SK-N-DZ (cell line): ENCODE measurements around the gene ZFP14. TPM values are rescaled to one million over a fixed set of nuclear protein-coding genes. Genes with fewer than 3 reads are reported as not detected.

ENCODE experiments used
- DNase-seq: peaks from one replicate; pipeline ENCODE4 v3.0.0-alpha.2; 2015; ENCODE audit warnings: low spot score
- polyA plus RNA-seq, 2 experiments: library from polyadenylated mRNA; depleted of rRNA; stranded (reverse); fragments of >200 nt; gene quantifications; 2 replicates each; pipeline ENCODE4 v1.2.3, GENCODE V29; 2014

The ZFP14 gene
- polyA plus RNA-seq (2014; cell fraction: cytosol; rRNA removed) = 4.2 and 5.4 TPM in 2 replicates
- 2.8 and 6.2 TPM in 2 replicates for polyA plus RNA-seq (2014; cell fraction: nucleus; rRNA removed)

GRCh38 chr19:36378625-36379509, at the start of gene ZFP14:
TSS of gene ZFP14 (minus strand) at chr19:36379201. CDS start at chr19:36367892, 11,309 bp downstream.
- peak; percentile 93 for DNase-seq

- no peak for DNase-seq
Observed at GRCh38 chr19:36423925-36424324, 44.9 kb upstream of the ZFP14 start.

DNA sequence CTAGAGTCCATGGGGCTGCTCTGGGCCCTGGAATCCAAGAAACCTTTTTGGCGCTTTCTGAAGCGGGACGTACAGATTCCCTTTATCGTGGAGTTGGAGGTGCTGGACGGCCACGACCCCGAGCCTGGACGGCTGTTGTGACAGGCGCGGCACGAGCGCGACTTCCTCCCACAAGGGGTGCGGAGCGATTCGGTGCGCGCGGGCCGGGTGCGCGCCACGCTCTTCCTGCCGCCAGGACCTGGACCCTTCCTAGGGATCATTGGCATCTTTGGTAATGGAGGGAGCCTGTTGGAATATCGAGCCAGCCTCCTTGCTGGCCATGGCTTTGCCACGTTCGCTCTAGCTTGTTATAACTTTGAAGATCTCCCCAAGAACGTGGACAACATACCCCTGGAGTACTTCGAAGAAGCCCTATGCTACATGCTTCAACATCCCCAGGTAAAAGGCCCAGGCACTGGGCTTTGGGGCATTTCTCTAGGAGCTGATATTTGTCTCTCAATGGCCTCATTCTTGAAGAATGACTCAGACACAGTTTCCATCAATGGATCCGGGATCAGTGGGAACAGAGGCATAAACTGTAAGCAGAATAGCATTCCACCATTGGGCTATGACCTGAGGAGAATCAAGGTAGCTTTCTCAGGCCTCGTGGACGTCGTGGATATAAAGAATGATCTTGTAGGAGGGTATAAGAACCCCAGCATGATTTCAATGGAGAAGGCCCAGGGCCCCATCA, 42.9 kb upstream of the ZFP14 start:
- no peak for DNase-seq

GRCh38 chr19:36420961-36421748, 42.2 kb upstream of the ZFP14 start:
- DNase-seq = peak; percentile 23

DNA sequence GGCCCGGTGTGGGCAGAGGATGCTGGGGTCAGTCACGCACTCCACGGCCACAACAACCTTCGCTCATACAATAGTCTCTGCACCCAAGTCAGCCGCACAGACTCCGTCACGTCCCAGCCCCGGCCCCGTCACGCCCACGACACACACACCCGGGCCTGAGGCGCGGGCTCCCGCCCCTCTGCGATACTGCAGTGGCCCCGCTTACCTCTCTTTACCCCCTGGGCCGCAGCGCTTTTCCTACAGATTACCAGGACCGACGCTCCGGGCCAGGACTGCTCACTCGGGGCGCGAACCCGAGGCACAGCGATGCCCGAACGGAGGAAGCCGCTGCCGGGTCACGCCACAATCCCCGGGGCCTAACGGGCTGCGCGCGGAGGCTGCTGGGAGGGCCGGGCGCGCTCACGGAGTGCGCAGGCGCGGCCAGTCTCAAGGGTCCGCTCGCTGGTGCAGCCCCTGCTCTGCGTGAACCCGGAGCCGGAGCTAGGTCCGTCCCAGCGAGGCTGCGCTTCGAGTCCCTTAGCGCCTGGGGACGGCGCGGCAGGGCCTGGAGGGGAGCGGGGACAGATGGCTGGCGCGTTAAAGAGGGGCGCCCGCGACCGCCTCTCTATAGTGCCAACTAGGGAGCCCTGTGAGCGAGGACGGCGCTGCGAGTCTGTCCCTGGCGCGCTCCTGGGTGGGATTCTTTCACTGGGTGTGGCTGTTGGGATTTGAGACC, 39.4 kb upstream of the ZFP14 start, which contains the start of gene ZFP82:
Gene ZFP82 (minus strand): TSS at position 358 of the 715 bp plus-strand sequence. CDS start 8,855 bp downstream, outside the sequence.
- peak; percentile 86 for DNase-seq

DNA sequence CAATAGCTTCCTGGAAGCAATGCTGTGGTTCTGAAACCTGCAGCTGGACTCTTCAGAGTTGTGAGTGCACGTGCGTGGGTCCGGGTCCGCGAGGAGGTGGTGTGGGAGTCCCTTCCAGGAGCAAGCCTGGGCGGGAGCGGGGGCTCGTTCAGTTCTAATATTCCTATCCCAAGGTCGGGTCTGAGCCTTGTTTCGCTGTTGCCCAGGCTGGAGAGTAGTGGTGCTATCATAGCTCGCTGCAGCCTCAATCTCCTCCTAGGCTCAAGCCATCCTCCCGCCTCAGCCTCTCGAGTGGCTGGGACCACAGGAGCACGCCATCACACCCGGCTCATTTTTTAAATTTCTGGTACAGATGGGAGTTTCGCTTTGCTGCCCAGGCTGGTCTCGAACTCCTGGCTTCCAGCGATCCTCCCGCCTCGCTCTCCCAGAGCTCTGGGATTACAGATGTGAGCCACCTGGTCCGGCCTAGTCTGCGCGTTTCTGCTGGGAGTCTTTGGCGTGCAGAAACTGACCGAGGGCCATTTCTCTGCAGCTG, 38.8 kb upstream of the ZFP14 start:
- DNase-seq = no peak

- DNase-seq = no peak
Observed at GRCh38 chr19:36409841-36410240, 30.8 kb upstream of the ZFP14 start.

DNA sequence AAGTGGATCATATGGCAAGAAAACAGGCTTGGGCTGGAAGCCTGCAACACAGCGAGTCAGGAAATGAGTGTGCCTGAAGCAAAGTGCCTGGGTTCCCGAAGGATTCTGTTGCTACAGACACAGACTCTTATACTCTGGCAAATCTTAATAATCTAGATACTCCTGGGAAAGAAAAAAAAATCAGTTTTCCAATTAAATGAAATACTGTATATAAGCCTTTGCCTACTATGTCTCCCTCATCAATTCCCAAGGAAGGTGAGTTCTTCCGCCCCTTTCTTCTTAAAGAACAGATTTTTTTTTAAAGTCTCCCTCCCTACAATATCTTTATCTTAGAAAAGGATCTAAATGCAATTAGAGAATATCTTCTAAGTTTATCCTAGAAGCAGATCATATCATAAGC, 29.1 kb upstream of the ZFP14 start:
- DNase-seq = no peak

DNA sequence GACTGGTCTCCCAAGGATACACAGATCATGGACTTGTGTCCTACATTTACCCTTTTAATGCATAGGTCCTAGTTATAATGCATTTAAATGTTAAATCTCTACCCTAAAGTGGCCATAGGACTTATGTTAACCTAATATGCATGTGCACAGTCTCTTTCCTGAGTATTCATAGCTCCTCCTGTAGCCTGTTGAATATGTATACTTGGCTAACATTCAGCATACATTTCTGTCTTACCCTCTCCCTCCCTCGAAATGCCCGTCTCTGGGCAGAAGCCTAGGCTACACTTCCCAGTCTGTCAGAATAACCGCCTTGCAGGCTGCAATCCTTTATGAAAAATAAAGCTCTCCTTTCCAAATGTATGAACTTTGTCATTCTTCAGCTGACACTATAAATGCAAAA, 25.5 kb upstream of the ZFP14 start:
- no peak for DNase-seq

DNA sequence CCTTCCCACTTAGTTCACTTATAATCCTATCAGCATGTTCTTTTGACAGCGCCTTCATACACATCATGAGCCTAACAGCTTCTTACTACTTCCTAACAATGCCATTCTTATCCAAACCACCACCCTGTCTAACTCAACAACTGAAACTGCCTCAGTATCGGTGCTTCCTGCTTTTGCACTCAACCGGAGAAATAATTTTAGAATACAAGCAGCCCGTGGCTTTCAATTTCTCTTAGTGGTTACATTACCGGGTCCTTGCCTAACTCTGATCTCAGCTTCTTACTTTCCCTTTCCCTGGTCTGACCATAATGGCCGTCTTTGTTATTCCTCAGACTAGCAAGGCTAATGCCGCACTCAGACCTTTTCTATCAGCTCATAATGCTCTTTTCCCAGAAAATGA, 22.5 kb upstream of the ZFP14 start:
- DNase-seq = no peak

GRCh38 chr19:36398571-36398970, 19.6 kb upstream of the ZFP14 start:
- DNase-seq = no peak

GRCh38 chr19:36392916-36393673, 14.1 kb upstream of the ZFP14 start:
- DNase-seq = no peak

GRCh38 chr19:36379510-36379819, 464 bp upstream of the ZFP14 start:
- DNase-seq = no peak

DNA sequence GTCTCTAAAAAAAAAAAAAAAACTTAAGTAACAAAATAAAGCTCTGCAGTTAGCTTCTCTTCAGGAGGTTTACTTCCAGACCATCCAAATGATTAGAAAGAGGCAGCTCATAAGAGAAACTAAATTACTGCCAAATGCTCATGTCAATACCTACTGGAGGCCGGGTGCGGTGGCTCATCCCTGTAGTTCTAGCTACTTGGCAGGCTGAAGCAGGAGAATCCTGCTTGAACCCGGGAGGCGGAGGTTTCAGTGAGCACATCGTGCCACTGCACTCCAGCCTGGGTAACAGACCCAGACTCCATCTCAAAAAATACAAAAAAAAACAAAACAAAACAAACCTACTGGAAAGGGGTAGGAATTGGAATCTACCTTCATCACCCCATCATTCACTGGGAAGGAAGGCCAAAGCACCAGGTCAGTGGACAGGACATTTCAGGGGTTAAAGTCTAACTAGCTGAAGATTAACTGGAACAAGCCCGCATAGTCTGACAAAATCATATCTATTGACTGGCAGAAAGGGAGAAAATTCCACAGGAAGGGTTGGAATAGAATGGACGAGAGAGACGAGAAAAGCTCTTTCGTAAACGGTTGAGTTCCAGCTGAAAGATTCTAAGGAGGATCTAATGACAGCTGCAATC, 1.3 kb downstream of the ZFP14 start:
- DNase-seq = no peak

DNA sequence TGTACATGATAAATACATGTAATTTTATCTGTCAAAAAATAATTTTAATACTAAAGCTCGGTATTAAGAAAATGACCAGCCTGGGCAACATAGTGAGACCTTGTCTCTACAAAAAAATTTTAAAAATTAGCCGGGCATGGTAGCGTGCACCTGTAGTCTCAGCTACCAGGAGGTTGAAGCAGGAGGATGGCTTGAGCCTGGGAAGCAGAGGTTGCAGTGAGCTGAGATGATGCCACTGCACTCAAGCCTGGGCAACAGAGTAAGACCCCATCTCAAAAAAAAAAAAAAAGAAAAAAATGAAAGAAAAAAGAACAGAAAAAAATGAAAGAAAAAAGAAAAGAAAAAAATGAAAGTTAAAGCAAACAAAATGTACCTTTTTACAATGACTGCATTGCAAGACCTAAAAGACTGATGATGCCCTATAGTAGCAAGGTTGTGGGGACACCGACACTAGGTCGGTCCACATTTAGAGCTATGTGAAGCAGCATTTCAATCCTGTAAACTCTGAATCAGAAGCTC, 5.3 kb downstream of the ZFP14 start:
- DNase-seq = no peak

GRCh38 chr19:36371886-36372285, 7.1 kb downstream of the ZFP14 start:
- DNase-seq = no peak

DNA sequence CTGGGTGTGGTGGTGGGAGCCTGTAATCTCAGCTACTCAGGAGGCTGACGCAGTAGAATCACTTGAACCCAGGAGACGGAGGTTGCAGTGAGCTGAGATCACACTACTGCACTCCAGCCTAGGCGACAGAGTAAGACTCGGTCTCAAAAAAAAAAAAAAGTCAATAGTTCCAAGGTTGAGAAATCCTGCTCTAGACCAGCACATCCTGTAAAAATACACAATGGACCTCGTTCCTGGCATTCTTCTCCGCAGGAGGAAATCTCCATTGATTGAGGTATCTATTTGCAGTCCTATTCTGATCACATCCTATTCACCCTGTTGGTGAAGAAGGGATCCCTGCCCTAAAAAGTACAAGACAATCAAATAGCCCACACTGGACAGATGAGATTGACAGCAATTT, 15.2 kb downstream of the ZFP14 start:
- DNase-seq = no peak

DNA sequence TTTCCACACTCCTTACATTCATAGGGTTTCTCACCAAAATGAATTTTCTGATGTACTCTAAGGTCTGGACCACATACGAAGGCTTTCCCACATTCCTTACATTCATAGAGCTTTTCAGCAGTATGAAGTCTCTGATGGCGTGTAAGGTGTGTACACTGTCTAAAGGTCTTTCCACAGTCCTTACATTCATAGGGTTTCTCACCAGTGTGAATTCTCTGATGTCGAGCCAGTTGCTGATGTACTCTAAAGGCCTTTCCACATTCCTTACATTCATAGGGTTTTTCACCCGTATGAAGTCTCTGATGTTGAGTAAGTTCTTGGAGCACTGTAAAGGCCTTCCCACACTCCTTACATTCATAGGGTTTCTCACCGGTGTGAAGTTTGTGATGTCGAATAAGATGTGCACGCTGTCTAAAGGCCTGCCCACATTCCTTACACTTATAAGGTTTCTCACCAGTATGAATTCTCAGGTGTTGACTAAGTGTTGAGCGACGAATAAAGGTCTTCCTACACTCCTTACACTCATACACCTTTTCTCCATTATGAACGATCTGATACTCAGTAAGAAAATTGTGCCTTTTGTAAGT, 38.1 kb downstream of the ZFP14 start:
- no peak for DNase-seq
